ENCODE measurements around the gene LAMA3. TPM values are rescaled to one million over a fixed set of nuclear protein-coding genes. Genes with fewer than 3 reads are reported as not detected.

Gene LAMA3, protein sequence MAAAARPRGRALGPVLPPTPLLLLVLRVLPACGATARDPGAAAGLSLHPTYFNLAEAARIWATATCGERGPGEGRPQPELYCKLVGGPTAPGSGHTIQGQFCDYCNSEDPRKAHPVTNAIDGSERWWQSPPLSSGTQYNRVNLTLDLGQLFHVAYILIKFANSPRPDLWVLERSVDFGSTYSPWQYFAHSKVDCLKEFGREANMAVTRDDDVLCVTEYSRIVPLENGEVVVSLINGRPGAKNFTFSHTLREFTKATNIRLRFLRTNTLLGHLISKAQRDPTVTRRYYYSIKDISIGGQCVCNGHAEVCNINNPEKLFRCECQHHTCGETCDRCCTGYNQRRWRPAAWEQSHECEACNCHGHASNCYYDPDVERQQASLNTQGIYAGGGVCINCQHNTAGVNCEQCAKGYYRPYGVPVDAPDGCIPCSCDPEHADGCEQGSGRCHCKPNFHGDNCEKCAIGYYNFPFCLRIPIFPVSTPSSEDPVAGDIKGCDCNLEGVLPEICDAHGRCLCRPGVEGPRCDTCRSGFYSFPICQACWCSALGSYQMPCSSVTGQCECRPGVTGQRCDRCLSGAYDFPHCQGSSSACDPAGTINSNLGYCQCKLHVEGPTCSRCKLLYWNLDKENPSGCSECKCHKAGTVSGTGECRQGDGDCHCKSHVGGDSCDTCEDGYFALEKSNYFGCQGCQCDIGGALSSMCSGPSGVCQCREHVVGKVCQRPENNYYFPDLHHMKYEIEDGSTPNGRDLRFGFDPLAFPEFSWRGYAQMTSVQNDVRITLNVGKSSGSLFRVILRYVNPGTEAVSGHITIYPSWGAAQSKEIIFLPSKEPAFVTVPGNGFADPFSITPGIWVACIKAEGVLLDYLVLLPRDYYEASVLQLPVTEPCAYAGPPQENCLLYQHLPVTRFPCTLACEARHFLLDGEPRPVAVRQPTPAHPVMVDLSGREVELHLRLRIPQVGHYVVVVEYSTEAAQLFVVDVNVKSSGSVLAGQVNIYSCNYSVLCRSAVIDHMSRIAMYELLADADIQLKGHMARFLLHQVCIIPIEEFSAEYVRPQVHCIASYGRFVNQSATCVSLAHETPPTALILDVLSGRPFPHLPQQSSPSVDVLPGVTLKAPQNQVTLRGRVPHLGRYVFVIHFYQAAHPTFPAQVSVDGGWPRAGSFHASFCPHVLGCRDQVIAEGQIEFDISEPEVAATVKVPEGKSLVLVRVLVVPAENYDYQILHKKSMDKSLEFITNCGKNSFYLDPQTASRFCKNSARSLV (N-terminal part only)
- total RNA-seq, result not detected in 2 replicates

- no peaks in the 10 kb centered on the region for H3K36me3 Mint-ChIP-seq (ENCODE audit: low read depth)
- intact Hi-C loops (cut with micrococcal nuclease), result no loop called here
- H3K4me3 Mint-ChIP-seq, result peak within 1 kb of the TSS; percentile 45
- no peak within 1 kb of the TSS for H3K27ac Mint-ChIP-seq
- H3K4me1 Mint-ChIP-seq (ENCODE audit: low read depth), result peaks cover 5% of the 10 kb centered on the region
- H3K9me3 Mint-ChIP-seq, result no peaks in the 10 kb centered on the region
- DNase-seq (ENCODE audit: low spot score), result no peak
- peaks cover 65% of the 10 kb centered on the region for H3K27me3 Mint-ChIP-seq (ENCODE audit: insufficient read depth)
These were observed at the start of gene LAMA3 for GRCh38 chr18:23689031-23689615. LAMA3 (plus strand) TSS chr18:23689453; CDS start chr18:23689684, 231 bp downstream.

- Mint-ChIP-seq H3K9me3 (peaks cover 4% of the 10 kb centered on the region), H3K4me3 (no peak overlapping the region), H3K27ac (no peak overlapping the region), H3K4me1 (ENCODE audit: low read depth) (peaks cover 8% of the 10 kb centered on the region), H3K36me3 (ENCODE audit: low read depth) (no peaks in the 10 kb centered on the region), H3K27me3 (ENCODE audit: insufficient read depth) (peaks cover 19% of the 10 kb centered on the region)
- no peak for DNase-seq (ENCODE audit: low spot score)
- intact Hi-C loops (cut with micrococcal nuclease), result no loop called here
These were observed 49.2 kb upstream of the LAMA3 start for GRCh38 chr18:23640052-23640451.

- H3K27ac Mint-ChIP-seq, result no peak overlapping the region
- peaks cover 23% of the 10 kb centered on the region for H3K27me3 Mint-ChIP-seq (ENCODE audit: insufficient read depth)
- H3K4me1 Mint-ChIP-seq (ENCODE audit: low read depth), result no peaks in the 10 kb centered on the region
- no peak overlapping the region for H3K4me3 Mint-ChIP-seq
- DNase-seq (ENCODE audit: low spot score), result no peak
- intact Hi-C loops (cut with micrococcal nuclease), result no loop called here
- H3K9me3 Mint-ChIP-seq, result peaks cover 4% of the 10 kb centered on the region
- H3K36me3 Mint-ChIP-seq (ENCODE audit: low read depth), result no peaks in the 10 kb centered on the region
These were observed 48.0 kb upstream of the LAMA3 start for GRCh38 chr18:23641143-23641720.

DNA sequence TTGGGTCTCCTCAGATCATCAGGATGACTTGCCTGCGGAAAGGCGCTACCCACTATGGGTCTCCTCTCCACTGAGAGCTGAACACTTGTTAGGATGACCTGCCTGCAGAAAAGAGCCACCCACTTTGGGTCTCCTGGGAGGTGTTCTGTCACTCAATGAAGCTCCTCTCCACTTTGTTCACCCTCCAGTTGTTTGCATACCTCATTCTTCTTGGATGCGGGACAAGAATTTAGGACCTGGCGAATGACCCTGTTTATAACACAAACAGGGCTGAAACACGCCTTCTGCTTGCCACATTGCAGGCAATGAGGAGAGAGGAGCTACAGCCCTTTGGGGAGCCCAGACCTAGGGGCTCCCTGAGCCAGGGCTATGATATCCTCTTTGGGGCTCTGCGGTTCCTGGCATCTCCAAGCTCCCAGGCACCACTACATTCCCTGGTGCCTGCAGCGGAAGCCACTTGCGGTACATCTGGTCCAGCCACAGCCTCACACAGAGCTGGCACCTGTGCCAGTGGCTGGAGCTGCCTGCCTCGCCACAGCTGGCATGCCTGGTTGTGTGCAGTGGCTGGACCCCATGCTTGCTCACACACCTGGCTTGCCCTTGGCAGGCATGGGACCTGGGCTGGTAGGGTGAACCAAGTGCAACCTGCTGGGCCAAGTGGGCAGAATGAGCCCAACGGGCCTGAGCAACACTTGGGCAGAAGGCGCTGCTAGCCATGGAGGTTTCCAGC, 47.2 kb upstream of the LAMA3 start:
- intact Hi-C loops (cut with micrococcal nuclease), result no loop called here
- Mint-ChIP-seq H3K4me1 (ENCODE audit: low read depth) (no peaks in the 10 kb centered on the region), H3K4me3 (no peak overlapping the region), H3K9me3 (peaks cover 4% of the 10 kb centered on the region), H3K27me3 (ENCODE audit: insufficient read depth) (peaks cover 23% of the 10 kb centered on the region), H3K27ac (no peak overlapping the region), H3K36me3 (ENCODE audit: low read depth) (no peaks in the 10 kb centered on the region)
- DNase-seq (ENCODE audit: low spot score), result no peak

GRCh38 chr18:23643815-23644490, 45.3 kb upstream of the LAMA3 start:
- no peak for DNase-seq (ENCODE audit: low spot score)
- Mint-ChIP-seq H3K27ac (no peak overlapping the region), H3K9me3 (peaks cover 4% of the 10 kb centered on the region), H3K4me1 (ENCODE audit: low read depth) (no peaks in the 10 kb centered on the region), H3K36me3 (ENCODE audit: low read depth) (no peaks in the 10 kb centered on the region), H3K4me3 (no peak overlapping the region), H3K27me3 (ENCODE audit: insufficient read depth) (peaks cover 20% of the 10 kb centered on the region)
- intact Hi-C loops (cut with micrococcal nuclease), result no loop called here

GRCh38 chr18:23645568-23646175, 43.6 kb upstream of the LAMA3 start:
- no peaks in the 10 kb centered on the region for H3K4me1 Mint-ChIP-seq (ENCODE audit: low read depth)
- no peaks in the 10 kb centered on the region for H3K36me3 Mint-ChIP-seq (ENCODE audit: low read depth)
- H3K27me3 Mint-ChIP-seq (ENCODE audit: insufficient read depth), result peaks cover 22% of the 10 kb centered on the region
- H3K27ac Mint-ChIP-seq, result no peak overlapping the region
- no peak for DNase-seq (ENCODE audit: low spot score)
- intact Hi-C loops (cut with micrococcal nuclease), result no loop called here
- H3K9me3 Mint-ChIP-seq, result peaks cover 4% of the 10 kb centered on the region
- no peak overlapping the region for H3K4me3 Mint-ChIP-seq

- Mint-ChIP-seq H3K36me3 (ENCODE audit: low read depth) (no peaks in the 10 kb centered on the region), H3K4me3 (no peak overlapping the region), H3K4me1 (ENCODE audit: low read depth) (no peaks in the 10 kb centered on the region), H3K27ac (no peak overlapping the region), H3K27me3 (ENCODE audit: insufficient read depth) (peaks cover 22% of the 10 kb centered on the region), H3K9me3 (peaks cover 4% of the 10 kb centered on the region)
- intact Hi-C loops (cut with micrococcal nuclease), result no loop called here
- DNase-seq (ENCODE audit: low spot score), result no peak
These were observed 43.0 kb upstream of the LAMA3 start for GRCh38 chr18:23646282-23646681.

GRCh38 chr18:23648456-23648855, 40.8 kb upstream of the LAMA3 start:
- H3K4me3 Mint-ChIP-seq, result no peak overlapping the region
- intact Hi-C loops (cut with micrococcal nuclease), result no loop called here
- no peaks in the 10 kb centered on the region for H3K4me1 Mint-ChIP-seq (ENCODE audit: low read depth)
- H3K36me3 Mint-ChIP-seq (ENCODE audit: low read depth), result no peaks in the 10 kb centered on the region
- no peak overlapping the region for H3K27ac Mint-ChIP-seq
- no peak for DNase-seq (ENCODE audit: low spot score)
- no peaks in the 10 kb centered on the region for H3K9me3 Mint-ChIP-seq
- peaks cover 25% of the 10 kb centered on the region for H3K27me3 Mint-ChIP-seq (ENCODE audit: insufficient read depth)

DNA sequence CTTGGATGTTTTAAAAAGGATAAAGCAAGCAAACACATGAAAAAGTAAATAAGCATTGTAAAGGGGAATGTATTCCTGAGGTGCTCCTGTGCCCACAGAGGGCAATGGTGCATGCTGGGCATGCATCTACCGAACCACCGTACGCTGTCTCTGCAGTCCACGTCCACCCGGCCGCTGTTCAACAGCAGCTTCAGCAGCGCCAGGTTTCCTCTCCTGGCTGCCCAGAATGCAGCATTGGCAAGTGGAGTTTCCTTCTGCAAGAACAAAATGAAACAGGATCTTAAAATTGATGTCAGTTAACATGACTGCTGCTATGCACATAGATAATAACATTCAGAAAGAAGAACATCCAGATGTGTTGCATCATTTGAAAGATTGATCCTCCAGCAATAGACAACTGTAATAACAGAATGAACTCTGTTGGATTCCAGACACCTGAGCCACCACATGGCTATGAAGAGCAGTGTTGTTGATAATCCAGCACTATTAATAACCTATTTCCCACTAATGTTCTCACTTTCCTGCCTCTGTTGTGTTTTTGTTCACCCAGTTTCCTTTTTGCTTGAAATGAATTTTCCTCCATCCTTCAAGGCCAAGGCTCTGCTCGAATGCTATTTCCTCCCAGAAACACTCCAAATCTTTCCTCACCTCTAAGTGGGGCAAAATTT, 40.2 kb upstream of the LAMA3 start:
- Mint-ChIP-seq H3K9me3 (no peaks in the 10 kb centered on the region), H3K27ac (no peak overlapping the region), H3K27me3 (ENCODE audit: insufficient read depth) (peaks cover 25% of the 10 kb centered on the region), H3K4me3 (no peak overlapping the region), H3K36me3 (ENCODE audit: low read depth) (no peaks in the 10 kb centered on the region), H3K4me1 (ENCODE audit: low read depth) (no peaks in the 10 kb centered on the region)
- intact Hi-C loops (cut with micrococcal nuclease), result no loop called here
- no peak for DNase-seq (ENCODE audit: low spot score)

DNA sequence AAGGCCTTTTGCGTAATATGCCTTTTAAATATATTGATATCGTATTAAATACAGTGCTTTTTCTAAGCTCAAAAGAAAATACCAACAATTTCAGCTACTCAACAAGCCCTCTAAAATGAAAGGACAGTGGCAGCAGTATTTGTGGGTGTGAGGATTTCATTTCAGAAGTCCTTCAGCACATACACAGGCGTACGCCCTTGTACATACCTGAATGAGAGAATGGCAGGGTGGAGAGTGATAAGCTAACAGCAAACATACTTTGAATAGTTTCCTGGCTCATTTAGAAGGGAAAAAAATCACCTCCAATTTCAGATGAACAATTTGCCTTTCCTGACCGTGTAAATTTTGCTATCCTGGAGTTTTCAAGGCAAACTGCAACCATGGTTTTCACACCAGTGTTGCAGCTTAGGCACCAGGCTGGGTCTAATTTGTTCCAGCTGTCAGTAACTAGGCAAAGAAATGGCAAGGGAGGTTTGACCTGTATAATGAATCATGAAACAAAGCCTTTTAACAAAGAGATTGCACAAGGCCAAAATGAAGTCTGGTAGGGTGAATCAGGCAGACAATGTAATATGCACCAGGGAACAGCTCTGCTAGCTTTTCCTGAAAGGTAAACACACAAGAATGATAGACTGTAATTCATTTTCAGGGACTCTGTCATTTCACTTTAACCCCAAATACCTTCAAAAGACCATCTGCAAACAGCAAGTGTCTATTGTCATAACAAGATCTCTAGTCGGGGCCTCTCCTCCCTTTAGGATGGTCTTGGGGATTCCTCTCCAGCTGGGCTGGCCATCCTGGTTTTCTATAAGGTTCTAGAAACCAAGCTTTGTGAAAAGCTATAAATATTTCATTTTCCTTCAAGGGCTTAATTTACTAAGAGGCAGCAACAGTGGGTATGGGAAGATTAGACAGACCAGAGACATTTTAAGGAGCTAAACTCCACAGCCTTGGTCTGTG, 38.0 kb upstream of the LAMA3 start:
- no peak for DNase-seq (ENCODE audit: low spot score)
- intact Hi-C loops (cut with micrococcal nuclease), result no loop called here
- peaks cover 13% of the 10 kb centered on the region for H3K27me3 Mint-ChIP-seq (ENCODE audit: insufficient read depth)

More for the DNA sequence above, 38.0 kb upstream of the LAMA3 start:
- Mint-ChIP-seq H3K27ac (no peak overlapping the region), H3K9me3 (no peaks in the 10 kb centered on the region), H3K4me1 (ENCODE audit: low read depth) (no peaks in the 10 kb centered on the region), H3K36me3 (ENCODE audit: low read depth) (no peaks in the 10 kb centered on the region), H3K4me3 (no peak overlapping the region)
